C4-2B (cell line): ENCODE measurements around the gene ITGBL1.

Source experiments
- ZFX ChIP-seq: fragments of 450-650 bp; IDR thresholded peaks from 2 replicates; pipeline ENCODE4 v1.6.1; 2017
- TF ChIP-seq, protein P1 (sequence below): fragments of 450-650 bp; conservative IDR thresholded peaks from 2 replicates; pipeline ENCODE4 v1.5.1; 2017; ENCODE audit warnings: mild to moderate bottlenecking

GRCh38 chr13:101417501-101417900 lies 35.0 kb upstream of the ITGBL1 start:
- no peak for TF ChIP-seq ZFX
- TF ChIP-seq, protein P1, sequence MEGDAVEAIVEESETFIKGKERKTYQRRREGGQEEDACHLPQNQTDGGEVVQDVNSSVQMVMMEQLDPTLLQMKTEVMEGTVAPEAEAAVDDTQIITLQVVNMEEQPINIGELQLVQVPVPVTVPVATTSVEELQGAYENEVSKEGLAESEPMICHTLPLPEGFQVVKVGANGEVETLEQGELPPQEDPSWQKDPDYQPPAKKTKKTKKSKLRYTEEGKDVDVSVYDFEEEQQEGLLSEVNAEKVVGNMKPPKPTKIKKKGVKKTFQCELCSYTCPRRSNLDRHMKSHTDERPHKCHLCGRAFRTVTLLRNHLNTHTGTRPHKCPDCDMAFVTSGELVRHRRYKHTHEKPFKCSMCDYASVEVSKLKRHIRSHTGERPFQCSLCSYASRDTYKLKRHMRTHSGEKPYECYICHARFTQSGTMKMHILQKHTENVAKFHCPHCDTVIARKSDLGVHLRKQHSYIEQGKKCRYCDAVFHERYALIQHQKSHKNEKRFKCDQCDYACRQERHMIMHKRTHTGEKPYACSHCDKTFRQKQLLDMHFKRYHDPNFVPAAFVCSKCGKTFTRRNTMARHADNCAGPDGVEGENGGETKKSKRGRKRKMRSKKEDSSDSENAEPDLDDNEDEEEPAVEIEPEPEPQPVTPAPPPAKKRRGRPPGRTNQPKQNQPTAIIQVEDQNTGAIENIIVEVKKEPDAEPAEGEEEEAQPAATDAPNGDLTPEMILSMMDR, result no peak
